Gastroesophageal sphincter (tissue), 4 donors: Measurements from ENCODE around the gene DEK. TPM values are rescaled to one million over a fixed set of nuclear protein-coding genes. Genes with fewer than 3 reads are reported as not detected.
"Not testable (repeated sequence)": the region's sequence is repeated elsewhere in the genome, so short reads cannot be mapped to it uniquely, and the experiment has no call there.

Experiments used
- ATAC-seq: fragments of 150-250 bp; one replicate; pipeline ENCODE4 v1.9.1; 2016; ENCODE audit warnings: mild to moderate bottlenecking, moderate library complexity
- H3K27ac ChIP-seq, 4 donors: fragments of 200-600 bp; sonication (generic) in 3 of 4; 1 replicate in 3 of 4; 2 replicates in 1 of 4; pipeline ENCODE4 v1.5.1; 2016 to 2019
- H3K27me3 ChIP-seq: fragments of 200-600 bp; sonication (generic); one replicate; pipeline ENCODE4 v1.5.1; 2019
- H3K36me3 ChIP-seq, 2 donors: fragments of 200-600 bp; sonication (generic); one replicate each; pipeline ENCODE4 v1.5.1; 2019; ENCODE audit warnings: control low read depth in 1 of 2
- H3K4me1 ChIP-seq, 3 donors: fragments of 200-600 bp; sonication (generic); 1 replicate in 2 of 3; 2 replicates in 1 of 3; pipeline ENCODE4 v1.5.1; 2016 to 2019; ENCODE audit warnings: control low read depth in 2 of 3
- H3K4me3 ChIP-seq, 2 donors: fragments of 200-600 bp; sonication (generic); one replicate each; pipeline ENCODE4 v1.5.1; 2019; ENCODE audit warnings: mild to moderate bottlenecking in 1 of 2, moderate library complexity in 1 of 2
- H3K9me3 ChIP-seq, 3 donors: fragments of 200-600 bp; sonication (generic); one replicate each; pipeline ENCODE4 v1.5.1; 2017 to 2019; ENCODE audit warnings: control low read depth in 2 of 3
- CTCF ChIP-seq, 4 experiments: fragments of 200-600 bp in 2 of 4; fragments of 450-650 bp in 2 of 4; sonication (generic) in 1 of 4; IDR thresholded peaks; one replicate each; pipeline ENCODE4 v1.5.1; 2017 to 2019; ENCODE audit warnings: antibody characterized with exemption in 4 of 4, mild to moderate bottlenecking in 2 of 4, moderate library complexity in 2 of 4
- EP300 ChIP-seq: sonication (generic); formaldehyde crosslinking; IDR thresholded peaks from one replicate; pipeline ENCODE4 v1.6.1; 2017; ENCODE audit warnings: antibody characterized with exemption, mild to moderate bottlenecking
- POLR2A ChIP-seq, 2 donors: fragments of 450-650 bp; IDR thresholded peaks; one replicate each; pipeline ENCODE4 v1.6.1; 2017; ENCODE audit warnings: antibody characterized with exemption in 2 of 2, mild to moderate bottlenecking in 2 of 2, moderate library complexity in 1 of 2
- POLR2AphosphoS5 ChIP-seq: sonication (generic); formaldehyde crosslinking; IDR thresholded peaks from one replicate; pipeline ENCODE4 v1.6.1; 2017; ENCODE audit warnings: antibody characterized with exemption
- WGBS, 2 donors: methylation state at CpG; one replicate each; pipeline ENCODE4 v1.1.5; 2018; ENCODE audit warnings: low coverage in 1 of 2; 5-methylcytosine and 5-hydroxymethylcytosine counted together
- total RNA-seq, 4 donors: library from RNA; depleted of rRNA; stranded (reverse); fragments of >200 nt; gene quantifications; one replicate each; pipeline ENCODE4 v1.1.0, GENCODE V29; 2016

The DEK gene, protein sequence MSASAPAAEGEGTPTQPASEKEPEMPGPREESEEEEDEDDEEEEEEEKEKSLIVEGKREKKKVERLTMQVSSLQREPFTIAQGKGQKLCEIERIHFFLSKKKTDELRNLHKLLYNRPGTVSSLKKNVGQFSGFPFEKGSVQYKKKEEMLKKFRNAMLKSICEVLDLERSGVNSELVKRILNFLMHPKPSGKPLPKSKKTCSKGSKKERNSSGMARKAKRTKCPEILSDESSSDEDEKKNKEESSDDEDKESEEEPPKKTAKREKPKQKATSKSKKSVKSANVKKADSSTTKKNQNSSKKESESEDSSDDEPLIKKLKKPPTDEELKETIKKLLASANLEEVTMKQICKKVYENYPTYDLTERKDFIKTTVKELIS
- total RNA-seq = 100 to 1,000 TPM; 162 to 186 (median 177) TPM

- 6% methylated on average over 5 of the region's 113 CpGs; no CpG with 5 or more reads in 1 of the 2 donors for WGBS, 2 donors
- TF ChIP-seq POLR2A (IDR thresholded peaks at IDR 0.05) (peak; percentile 19 to 39), POLR2AphosphoS5 (peak; percentile 62), EP300 (no peak), CTCF (IDR thresholded peaks at IDR 0.05) (peak; percentile 25 to 77 (median 68))
Observed at GRCh38 chr6:18264219-18264922, at the start of gene DEK. DEK (minus strand) TSS chr6:18264530; CDS start chr6:18263987, 543 bp downstream.

GRCh38 chr6:18312368-18312767, 48.0 kb upstream of the DEK start:
- Histone ChIP-seq H3K9me3 (no peaks in the 10 kb centered on the region), H3K36me3 (no peaks in the 10 kb centered on the region), H3K4me3 (no peak overlapping the region), H3K27ac (no peak overlapping the region), H3K27me3 (no peaks in the 10 kb centered on the region), H3K4me1 (no peaks in the 10 kb centered on the region)
- TF ChIP-seq EP300 = no peak
- TF ChIP-seq POLR2AphosphoS5 = no peak
- no peak for TF ChIP-seq POLR2A (IDR thresholded peaks at IDR 0.05)
- TF ChIP-seq CTCF (IDR thresholded peaks at IDR 0.05) = no peak
- ATAC-seq = no peak

More at GRCh38 chr6:18264219-18264922, at the start of gene DEK:
- ATAC-seq = peak; percentile 94
- peaks cover 3% of the 10 kb centered on the region for H3K27me3 ChIP-seq
- H3K4me3 ChIP-seq = peak within 1 kb of the TSS; percentile 63 to 96
- H3K27ac ChIP-seq = peak within 1 kb of the TSS; percentile 87 to 99 (median 96)
- H3K4me1 ChIP-seq = peaks cover 0 to 49% (median 15%) of the 10 kb centered on the region in 3 donors
- H3K9me3 ChIP-seq = no peaks in the 10 kb centered on the region
- H3K36me3 ChIP-seq = no peaks in the 10 kb centered on the region

DNA sequence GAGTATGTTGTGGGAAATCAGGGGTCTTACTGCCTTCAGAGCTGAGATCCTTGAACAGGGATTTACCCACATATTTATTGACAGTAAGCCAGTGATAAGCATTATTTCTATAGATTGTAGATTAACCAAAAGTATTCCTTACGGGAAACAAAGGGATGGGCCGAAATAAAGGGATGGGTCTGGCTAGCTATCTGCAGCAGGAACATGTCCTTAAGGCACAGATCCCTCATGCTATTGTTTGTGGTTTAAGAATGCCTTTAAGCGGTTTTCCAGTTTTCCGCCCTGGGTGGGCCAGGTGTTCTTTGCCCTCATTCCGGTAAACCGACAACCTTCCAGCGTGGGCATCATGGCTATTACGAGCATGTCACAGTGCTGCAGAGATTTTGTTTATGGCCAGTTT, 45.7 kb upstream of the DEK start:
- not testable (repeated sequence) for H3K4me1 ChIP-seq, H3K36me3 ChIP-seq, H3K4me3 ChIP-seq, H3K9me3 ChIP-seq, H3K27ac ChIP-seq, H3K27me3 ChIP-seq, ATAC-seq
- 69 to 73% methylated on average over 8 of the region's 8 CpGs for WGBS, 2 donors

- ATAC-seq = no peak
- no peaks in the 10 kb centered on the region for H3K27me3 ChIP-seq
- no peaks in the 10 kb centered on the region for H3K36me3 ChIP-seq
- H3K9me3 ChIP-seq = no peaks in the 10 kb centered on the region
- H3K4me3 ChIP-seq = no peak overlapping the region
- WGBS, 2 donors = 84 to 91% methylated on average over 4 to 5 of the region's 5 CpGs
- TF ChIP-seq EP300 (no peak), POLR2AphosphoS5 (no peak), POLR2A (IDR thresholded peaks at IDR 0.05) (no peak)
- H3K4me1 ChIP-seq = no peaks in the 10 kb centered on the region
- no peak overlapping the region for H3K27ac ChIP-seq
Observed at GRCh38 chr6:18309046-18309445, 44.7 kb upstream of the DEK start.

DNA sequence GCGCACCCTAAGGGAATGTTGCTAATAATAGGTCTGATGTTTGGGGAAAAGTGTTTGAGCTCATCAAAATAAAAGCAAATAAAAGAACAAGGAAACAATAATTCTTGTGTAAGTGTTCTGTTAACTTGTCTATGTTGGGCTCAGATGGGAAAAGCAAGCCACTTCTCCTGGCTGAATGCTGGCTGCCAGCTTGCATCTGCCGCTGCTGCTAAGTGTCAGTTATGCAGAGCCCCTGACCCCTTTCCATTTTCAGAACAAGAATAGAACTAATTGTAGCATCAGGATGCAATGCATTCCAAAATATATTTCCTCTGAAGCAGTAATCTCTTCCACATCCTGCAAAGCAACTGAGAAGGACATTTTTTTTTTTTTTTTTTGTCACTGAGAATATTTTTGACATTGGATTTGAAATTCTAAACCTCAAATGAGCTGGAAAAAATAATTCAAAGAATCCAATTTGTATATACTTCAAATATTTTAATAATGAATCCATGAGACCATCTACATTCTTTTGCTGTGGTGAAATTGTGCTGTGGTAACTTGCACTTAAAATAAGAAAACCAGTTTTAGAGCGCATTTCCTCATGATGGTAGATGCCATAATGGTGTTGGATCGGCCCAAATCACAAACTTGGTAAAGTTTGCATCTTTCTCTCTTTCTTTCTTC, 43.9 kb upstream of the DEK start:
- Histone ChIP-seq H3K4me1 (no peaks in the 10 kb centered on the region), H3K4me3 (no peak overlapping the region), H3K9me3 (no peaks in the 10 kb centered on the region), H3K27ac (no peak overlapping the region), H3K27me3 (no peaks in the 10 kb centered on the region), H3K36me3 (no peaks in the 10 kb centered on the region)
- ATAC-seq = no peak
- TF ChIP-seq CTCF (IDR thresholded peaks at IDR 0.05) (no peak), EP300 (no peak), POLR2AphosphoS5 (no peak), POLR2A (IDR thresholded peaks at IDR 0.05) (no peak)
- 79 to 89% methylated on average over 3 to 4 of the region's 4 CpGs for WGBS, 2 donors
